ENCODE data around the gene CCDC106.
A peak's percentile ranks its signal among the peaks of the same experiment; 100 is the strongest.

The CCDC106 gene

GRCh38 chr19:55648585-55649267 is 714 bp downstream of the CCDC106 start:
- H3K36me3 ChIP-seq (ENCODE audit: insufficient read depth, low read depth, low read length): peaks cover 15% of the 10 kb centered on the region
- H3K9ac ChIP-seq (ENCODE audit: low read depth, low read length): peak overlapping the region; percentile 75
- H3K27me3 ChIP-seq (ENCODE audit: insufficient read depth, low read length): no peaks in the 10 kb centered on the region
- no peak overlapping the region for H3K27ac ChIP-seq (ENCODE audit: low read length)
- no peaks in the 10 kb centered on the region for H3K9me3 ChIP-seq (ENCODE audit: insufficient read depth, low read depth, low read length)
- H3K4me3 ChIP-seq (ENCODE audit: low read length): peak overlapping the region; percentile 81
- no peaks in the 10 kb centered on the region; the same call in 1 of the 2 replicates for H3K4me1 ChIP-seq (ENCODE audit: insufficient read depth, low read length)

- H3K27ac ChIP-seq (ENCODE audit: low read length): no peak overlapping the region
- H3K36me3 ChIP-seq (ENCODE audit: insufficient read depth, low read depth, low read length): peaks cover 13% of the 10 kb centered on the region
- no peak overlapping the region for H3K4me3 ChIP-seq (ENCODE audit: low read length)
- H3K9me3 ChIP-seq (ENCODE audit: insufficient read depth, low read depth, low read length): no peaks in the 10 kb centered on the region
- no peak overlapping the region for H3K9ac ChIP-seq (ENCODE audit: low read depth, low read length)
- no peaks in the 10 kb centered on the region; the same call in 1 of the 2 replicates for H3K4me1 ChIP-seq (ENCODE audit: insufficient read depth, low read length)
- H3K27me3 ChIP-seq (ENCODE audit: insufficient read depth, low read length): no peaks in the 10 kb centered on the region
Measured at GRCh38 chr19:55649268-55650125, 1.5 kb downstream of the CCDC106 start.

- Histone ChIP-seq H3K27me3 (ENCODE audit: insufficient read depth, low read length) (no peaks in the 10 kb centered on the region), H3K9me3 (ENCODE audit: insufficient read depth, low read depth, low read length) (no peaks in the 10 kb centered on the region), H3K9ac (ENCODE audit: low read depth, low read length) (no peak overlapping the region), H3K4me1 (ENCODE audit: insufficient read depth, low read length) (no peaks in the 10 kb centered on the region; the same call in 1 of the 2 replicates), H3K36me3 (ENCODE audit: insufficient read depth, low read depth, low read length) (peaks cover 7% of the 10 kb centered on the region), H3K4me3 (ENCODE audit: low read length) (no peak overlapping the region), H3K27ac (ENCODE audit: low read length) (no peak overlapping the region)
Measured at GRCh38 chr19:55650126-55650557, 2.1 kb downstream of the CCDC106 start.

- peaks cover under 1% of the 10 kb centered on the region for H3K36me3 ChIP-seq (ENCODE audit: insufficient read depth, low read depth, low read length)
- H3K4me1 ChIP-seq (ENCODE audit: insufficient read depth, low read length): no peaks in the 10 kb centered on the region; the same call in 1 of the 2 replicates
- H3K27ac ChIP-seq (ENCODE audit: low read length): no peak overlapping the region
- H3K27me3 ChIP-seq (ENCODE audit: insufficient read depth, low read length): no peaks in the 10 kb centered on the region
- H3K9me3 ChIP-seq (ENCODE audit: insufficient read depth, low read depth, low read length): no peaks in the 10 kb centered on the region
- H3K4me3 ChIP-seq (ENCODE audit: low read length): no peak overlapping the region
- no peak overlapping the region for H3K9ac ChIP-seq (ENCODE audit: low read depth, low read length)
Measured at GRCh38 chr19:55650602-55651230, 2.7 kb downstream of the CCDC106 start.

GRCh38 chr19:55651236-55651635 is 3.2 kb downstream of the CCDC106 start:
- no peak overlapping the region for H3K9ac ChIP-seq (ENCODE audit: low read depth, low read length)
- peaks cover under 1% of the 10 kb centered on the region; the same call in 1 of the 2 replicates for H3K4me1 ChIP-seq (ENCODE audit: insufficient read depth, low read length)

GRCh38 chr19:55652311-55653128 is 4.5 kb downstream of the CCDC106 start:
- H3K27ac ChIP-seq (ENCODE audit: low read length): no peak overlapping the region
- no peaks in the 10 kb centered on the region for H3K9me3 ChIP-seq (ENCODE audit: insufficient read depth, low read depth, low read length)
- peaks cover 10% of the 10 kb centered on the region for H3K36me3 ChIP-seq (ENCODE audit: insufficient read depth, low read depth, low read length)
- H3K4me1 ChIP-seq (ENCODE audit: insufficient read depth, low read length): peaks cover 13% of the 10 kb centered on the region
- H3K9ac ChIP-seq (ENCODE audit: low read depth, low read length): no peak overlapping the region; the same call in 1 of the 2 replicates
- H3K27me3 ChIP-seq (ENCODE audit: insufficient read depth, low read length): no peaks in the 10 kb centered on the region
- H3K4me3 ChIP-seq (ENCODE audit: low read length): peak overlapping the region; percentile 84; the same call in 1 of the 2 replicates

More at GRCh38 chr19:55651236-55651635, 3.2 kb downstream of the CCDC106 start:
- Histone ChIP-seq H3K36me3 (ENCODE audit: insufficient read depth, low read depth, low read length) (no peaks in the 10 kb centered on the region), H3K27ac (ENCODE audit: low read length) (no peak overlapping the region), H3K9me3 (ENCODE audit: insufficient read depth, low read depth, low read length) (no peaks in the 10 kb centered on the region), H3K4me3 (ENCODE audit: low read length) (no peak overlapping the region), H3K27me3 (ENCODE audit: insufficient read depth, low read length) (no peaks in the 10 kb centered on the region)

GRCh38 chr19:55653651-55654322 is 5.8 kb downstream of the CCDC106 start:
- H3K9ac ChIP-seq (ENCODE audit: low read depth, low read length): peak overlapping the region; percentile 97
- H3K4me1 ChIP-seq (ENCODE audit: insufficient read depth, low read length): peaks cover 18% of the 10 kb centered on the region
- peak overlapping the region; percentile 93 for H3K27ac ChIP-seq (ENCODE audit: low read length)
- peak overlapping the region; percentile 84 for H3K4me3 ChIP-seq (ENCODE audit: low read length)
- peaks cover 14% of the 10 kb centered on the region for H3K36me3 ChIP-seq (ENCODE audit: insufficient read depth, low read depth, low read length)
- H3K27me3 ChIP-seq (ENCODE audit: insufficient read depth, low read length): no peaks in the 10 kb centered on the region
- H3K9me3 ChIP-seq (ENCODE audit: insufficient read depth, low read depth, low read length): no peaks in the 10 kb centered on the region

GRCh38 chr19:55654323-55654867 is 6.4 kb downstream of the CCDC106 start:
- H3K9me3 ChIP-seq (ENCODE audit: insufficient read depth, low read depth, low read length): no peaks in the 10 kb centered on the region
- H3K36me3 ChIP-seq (ENCODE audit: insufficient read depth, low read depth, low read length): peaks cover 17% of the 10 kb centered on the region
- H3K9ac ChIP-seq (ENCODE audit: low read depth, low read length): peak overlapping the region; percentile 97
- H3K4me3 ChIP-seq (ENCODE audit: low read length): peak overlapping the region; percentile 84
- peak overlapping the region; percentile 93 for H3K27ac ChIP-seq (ENCODE audit: low read length)
- H3K27me3 ChIP-seq (ENCODE audit: insufficient read depth, low read length): no peaks in the 10 kb centered on the region
- peaks cover 18% of the 10 kb centered on the region for H3K4me1 ChIP-seq (ENCODE audit: insufficient read depth, low read length)

GRCh38 chr19:55654868-55655647 is 7.0 kb downstream of the CCDC106 start, which contains the start of gene U2AF2:
U2AF2 (plus strand) TSS chr19:55655035; CDS start chr19:55655105, 70 bp downstream.
- Histone ChIP-seq H3K4me1 (ENCODE audit: insufficient read depth, low read length) (peaks cover 18% of the 10 kb centered on the region), H3K27me3 (ENCODE audit: insufficient read depth, low read length) (no peaks in the 10 kb centered on the region), H3K4me3 (ENCODE audit: low read length) (peak within 1 kb of the TSS; percentile 97), H3K36me3 (ENCODE audit: insufficient read depth, low read depth, low read length) (peaks cover 24% of the 10 kb centered on the region), H3K9ac (ENCODE audit: low read depth, low read length) (peak within 1 kb of the TSS; percentile 98), H3K27ac (ENCODE audit: low read length) (peak within 1 kb of the TSS; percentile 93), H3K9me3 (ENCODE audit: insufficient read depth, low read depth, low read length) (no peaks in the 10 kb centered on the region)

GRCh38 chr19:55655648-55656040 is 7.6 kb downstream of the CCDC106 start:
- peaks cover 18% of the 10 kb centered on the region for H3K4me1 ChIP-seq (ENCODE audit: insufficient read depth, low read length)
- H3K36me3 ChIP-seq (ENCODE audit: insufficient read depth, low read depth, low read length): peaks cover 30% of the 10 kb centered on the region
- no peaks in the 10 kb centered on the region for H3K9me3 ChIP-seq (ENCODE audit: insufficient read depth, low read depth, low read length)
- peak overlapping the region; percentile 98 for H3K9ac ChIP-seq (ENCODE audit: low read depth, low read length)
- no peaks in the 10 kb centered on the region for H3K27me3 ChIP-seq (ENCODE audit: insufficient read depth, low read length)
- H3K27ac ChIP-seq (ENCODE audit: low read length): peak overlapping the region; percentile 58
- H3K4me3 ChIP-seq (ENCODE audit: low read length): peak overlapping the region; percentile 97
